HG03139 (cell line): ENCODE measurements around the gene ZNF516.

Source experiments
- ATAC-seq: cut with Tn5 transposase; IDR thresholded peaks from one replicate; pipeline ENCODE4 v1.9.1; 2021; ENCODE audit not compliant: unreplicated experiment

ZNF516 gene

GRCh38 chr18:76404345-76404831 is 90.7 kb downstream of the ZNF516 start:
- ATAC-seq, result no peak

GRCh38 chr18:76402026-76402990 is 92.7 kb downstream of the ZNF516 start:
- no peak for ATAC-seq

GRCh38 chr18:76401498-76401897 is 93.5 kb downstream of the ZNF516 start:
- no peak for ATAC-seq

- ATAC-seq, result no peak
Observed at GRCh38 chr18:76399613-76400391, 95.2 kb downstream of the ZNF516 start.

DNA sequence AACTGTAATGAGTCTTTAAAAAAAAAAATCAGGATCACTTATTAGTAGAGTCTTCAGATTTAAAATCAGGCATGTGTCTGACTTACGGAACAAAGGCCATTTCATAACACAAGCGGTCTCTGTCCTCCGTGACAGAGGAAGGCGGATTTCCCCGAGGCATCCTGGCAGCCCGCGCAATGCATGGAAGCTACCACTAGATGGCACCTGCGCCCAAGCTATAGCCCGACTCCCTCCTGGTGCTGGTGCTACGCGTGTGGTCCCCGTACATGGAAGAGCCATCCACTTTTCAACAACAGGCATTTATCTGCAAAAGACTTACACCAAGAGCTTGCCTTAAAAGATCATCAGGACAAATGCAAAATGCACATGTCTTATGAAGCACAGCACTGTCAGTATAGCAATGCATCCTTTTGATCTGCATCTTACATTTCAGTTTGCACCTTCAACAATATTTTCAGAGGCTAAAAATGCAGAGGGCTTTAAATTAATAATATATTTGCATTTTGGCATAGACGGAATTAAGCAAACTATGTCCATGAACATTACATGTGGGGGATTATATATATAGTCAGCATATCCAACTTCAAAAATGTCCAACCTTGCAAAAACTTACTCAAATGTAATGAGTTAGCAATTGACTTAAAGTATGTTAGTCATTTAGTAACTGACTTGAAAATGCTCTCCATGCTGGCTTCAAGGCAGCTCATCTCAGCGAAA is 96.0 kb downstream of the ZNF516 start:
- peak; percentile 90 for ATAC-seq

DNA sequence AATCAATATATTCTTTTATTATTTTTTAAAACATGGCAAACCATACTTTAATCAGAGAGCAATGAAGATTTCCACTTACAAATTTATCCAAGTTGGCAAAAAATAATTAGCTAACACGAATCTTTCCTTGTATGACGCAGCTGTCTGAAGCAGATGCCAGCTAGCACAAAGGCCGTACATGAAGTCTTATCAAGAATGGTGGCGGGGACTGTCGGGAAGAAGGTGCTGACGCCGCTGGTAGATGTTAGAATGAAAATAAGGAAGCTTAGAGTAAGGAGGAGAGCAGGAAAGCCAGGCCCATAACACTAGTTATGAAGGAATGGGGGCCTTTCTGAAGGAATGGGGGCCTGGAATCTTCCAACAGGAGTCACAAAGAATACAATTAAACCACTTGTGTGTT is 96.7 kb downstream of the ZNF516 start:
- ATAC-seq, result no peak

GRCh38 chr18:76397631-76398030 is 97.4 kb downstream of the ZNF516 start:
- no peak for ATAC-seq

DNA sequence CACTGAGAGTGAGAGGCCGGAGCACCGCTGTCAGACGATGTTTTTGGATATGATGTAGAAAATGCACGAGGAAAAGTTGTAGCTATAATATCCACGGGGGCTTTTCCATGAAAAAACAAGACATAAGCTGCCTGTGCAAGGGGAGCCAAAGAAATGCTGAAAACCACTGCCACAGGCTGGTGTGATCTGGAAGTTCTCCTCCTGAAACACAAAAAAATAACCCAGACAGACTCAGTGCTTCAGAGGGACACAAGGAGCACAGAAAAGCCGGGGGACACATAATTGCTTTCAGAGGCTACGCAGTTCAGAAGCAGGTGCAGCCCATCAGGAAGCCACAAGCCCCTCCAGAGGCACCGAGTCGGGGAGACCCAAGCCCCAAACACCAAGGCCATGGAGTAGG is 98.2 kb downstream of the ZNF516 start:
- no peak for ATAC-seq

- no peak for ATAC-seq
Observed at GRCh38 chr18:76395609-76396008, 99.4 kb downstream of the ZNF516 start.

- ATAC-seq, result no peak
Observed at GRCh38 chr18:76394780-76395476, 100.1 kb downstream of the ZNF516 start.

DNA sequence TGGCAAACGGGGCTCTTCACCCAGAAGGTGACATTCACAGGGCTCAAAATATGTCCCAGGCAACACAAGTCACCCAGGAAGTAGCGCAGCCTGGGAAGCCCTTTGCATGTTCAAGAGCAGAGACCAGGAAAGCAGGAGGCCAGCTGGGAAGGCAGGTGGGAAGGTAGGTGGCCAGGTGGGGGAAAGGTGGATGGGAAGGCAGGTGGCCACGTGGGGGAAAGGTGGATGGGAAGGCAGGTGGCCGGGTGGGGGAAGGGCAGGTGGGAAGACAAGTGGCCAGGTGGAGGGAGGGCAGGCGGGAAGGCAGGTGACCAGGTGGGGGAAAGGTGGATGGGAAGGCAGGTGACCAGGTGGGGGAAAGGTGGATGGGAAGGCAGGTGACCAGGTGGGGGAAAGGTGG is 102.7 kb downstream of the ZNF516 start:
- ATAC-seq, result no peak

- ATAC-seq, result no peak
Observed at GRCh38 chr18:76391746-76392145, 103.3 kb downstream of the ZNF516 start.

- ATAC-seq, result no peak
Observed at GRCh38 chr18:76391038-76391437, 104.0 kb downstream of the ZNF516 start.

GRCh38 chr18:76390452-76391035 is 104.5 kb downstream of the ZNF516 start:
- ATAC-seq, result no peak

DNA sequence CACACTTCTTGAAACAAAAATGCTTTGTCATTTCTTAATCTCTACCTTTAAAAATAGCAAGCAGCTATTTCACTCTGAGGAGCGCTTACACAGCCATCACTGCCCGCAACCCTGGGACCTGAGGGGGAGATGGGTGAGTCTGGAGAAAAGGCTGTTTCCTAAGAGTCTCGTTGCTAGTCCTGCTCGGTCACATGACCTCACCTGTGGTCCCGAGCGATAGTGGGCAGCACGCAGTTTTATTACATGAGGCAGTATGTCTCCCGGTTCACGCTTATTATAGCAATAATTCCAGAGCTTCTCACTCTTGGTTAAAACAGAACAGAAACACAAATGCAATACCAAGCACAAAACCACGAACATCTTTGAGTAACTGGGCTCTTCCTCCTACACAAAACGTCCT is 105.3 kb downstream of the ZNF516 start:
- ATAC-seq, result no peak

GRCh38 chr18:76388891-76389423 is 106.1 kb downstream of the ZNF516 start:
- ATAC-seq, result no peak

DNA sequence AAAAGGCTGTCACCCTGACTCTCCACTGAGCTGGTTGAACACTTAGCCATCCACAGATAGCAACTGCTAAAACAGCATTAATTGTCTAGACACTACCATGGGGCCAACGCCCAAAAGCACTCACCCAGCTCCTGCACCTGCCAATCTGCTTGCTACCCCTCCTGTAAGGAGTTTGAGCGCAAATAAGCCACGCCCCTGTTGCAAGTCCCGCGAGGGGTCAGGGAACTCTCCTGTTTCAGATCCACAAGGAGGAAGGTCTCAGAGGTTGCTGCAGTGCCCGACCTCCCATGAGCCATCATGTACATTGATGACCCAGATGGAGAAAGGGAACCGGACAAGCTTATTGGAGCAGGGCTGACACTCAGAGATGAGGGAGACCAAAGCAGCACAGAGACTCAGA is 106.8 kb downstream of the ZNF516 start:
- ATAC-seq, result no peak

DNA sequence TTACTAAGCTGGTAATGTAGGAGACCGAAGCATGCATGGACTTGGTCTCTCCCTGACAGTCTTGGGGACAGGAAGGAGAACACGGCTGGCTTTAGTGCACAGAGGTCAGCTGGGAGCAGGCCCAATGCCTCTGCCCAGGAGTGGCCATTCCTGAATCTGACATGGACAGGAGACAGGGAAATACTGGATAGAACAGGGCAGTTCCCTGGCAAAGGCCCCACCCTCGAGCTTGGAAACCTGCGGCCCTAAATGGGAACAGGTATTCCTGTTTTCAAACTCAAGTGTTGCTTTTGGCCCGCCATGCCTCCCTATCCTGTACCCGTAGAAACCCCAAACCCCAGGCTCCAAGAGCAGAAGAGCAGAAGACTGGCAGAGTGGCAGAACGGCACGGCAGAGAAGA is 107.4 kb downstream of the ZNF516 start:
- ATAC-seq, result no peak

DNA sequence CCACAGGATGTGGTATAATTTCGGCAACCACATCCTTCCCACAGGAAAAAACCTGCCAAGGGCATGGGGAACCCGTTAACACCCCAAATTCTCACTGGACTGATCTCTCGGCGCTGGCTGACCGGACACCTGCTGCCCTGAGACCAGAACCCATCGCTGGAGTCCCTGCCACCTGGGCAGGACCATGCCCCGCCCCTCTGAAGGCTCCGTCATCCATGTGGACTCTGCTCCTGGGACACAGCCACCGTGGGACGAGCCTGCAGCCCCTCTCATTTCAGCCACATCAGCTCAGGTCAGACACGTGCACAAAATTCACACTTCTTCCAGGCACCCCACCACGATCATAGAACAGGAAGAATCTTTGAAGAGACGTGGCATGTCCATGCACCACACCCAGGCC is 108.2 kb downstream of the ZNF516 start:
- no peak for ATAC-seq

GRCh38 chr18:76386071-76386470 is 109.0 kb downstream of the ZNF516 start:
- ATAC-seq, result no peak
